ENCODE measurements around the gene G3BP1. TPM values are rescaled to one million over a fixed set of nuclear protein-coding genes. Genes with fewer than 3 reads are reported as not detected.
"Not testable (repeated sequence)": the region's sequence is repeated elsewhere in the genome, so short reads cannot be mapped to it uniquely, and the experiment has no call there.

G3BP1 gene
- total and polyA plus RNA-seq, 3 experiments from 2014 or later, result 142 to 377 (median 371) TPM

DNA sequence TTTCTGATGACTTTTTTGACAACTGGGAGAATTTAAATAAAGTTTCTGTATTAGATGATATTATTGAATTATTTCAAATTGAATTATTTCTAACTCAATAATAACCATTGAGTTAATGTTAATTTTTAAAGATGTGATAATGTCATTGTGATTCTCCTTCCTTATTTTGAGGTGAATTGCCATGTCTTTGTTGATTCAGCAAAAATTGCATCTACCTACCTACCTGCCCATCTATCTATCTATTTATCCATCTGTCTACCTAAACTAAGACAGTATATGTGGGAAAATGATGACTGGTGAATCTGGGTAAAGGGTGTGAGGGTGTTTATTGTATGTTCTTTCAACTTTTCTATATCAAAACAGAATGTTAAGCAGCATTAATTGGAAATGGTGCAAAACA is 75.0 kb downstream of the G3BP1 start:
- Mint-ChIP-seq H3K27me3 (no peaks in the 10 kb centered on the region), H3K36me3 (no peaks in the 10 kb centered on the region), H3K9me3 (peaks cover 0 to 6% (median 1%) of the 10 kb centered on the region in 5 donors), H3K27ac (no peak overlapping the region), H3K4me3 (no peak overlapping the region), H3K4me1 (no peaks in the 10 kb centered on the region)
- Histone ChIP-seq H3K4me3 (ENCODE audit: low read length) (no peak overlapping the region), H3K27me3 (ENCODE audit: insufficient read depth, low read length, poor library complexity, severe bottlenecking) (no peaks in the 10 kb centered on the region), H3K4me1 (ENCODE audit: insufficient read depth, low read length) (no peaks in the 10 kb centered on the region), H3K36me3 (ENCODE audit: insufficient read depth, low read length) (no peaks in the 10 kb centered on the region), H3K27ac (ENCODE audit: low read depth, low read length) (no peak overlapping the region), H3K9me3 (ENCODE audit: low read length) (no peaks in the 10 kb centered on the region)
- CTCF ChIA-PET, result no interaction called here
- POLR2A ChIA-PET, result no interaction called here
- no peak for DNase-seq

DNA sequence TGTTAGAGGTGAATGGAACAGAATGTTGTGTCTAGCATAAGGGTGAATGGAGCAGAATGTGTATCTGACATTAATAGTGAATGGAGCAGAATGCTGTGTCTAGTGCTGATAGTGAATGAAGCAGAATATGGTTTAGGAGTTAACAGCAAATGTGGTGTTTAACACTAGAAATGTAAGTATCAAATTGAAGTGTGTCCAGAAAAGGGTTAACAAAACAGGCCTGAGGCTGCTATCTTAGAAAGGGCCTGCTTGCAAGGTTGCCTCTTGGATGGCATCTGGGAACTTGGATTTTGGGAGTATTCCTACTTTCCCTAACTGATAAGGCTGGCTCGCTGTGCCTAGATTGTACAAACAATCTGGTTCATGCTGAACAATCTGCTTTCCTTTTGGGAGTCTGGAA is 76.1 kb downstream of the G3BP1 start:
- Mint-ChIP-seq H3K9me3 (peaks cover 0 to 4% (median 1%) of the 10 kb centered on the region in 5 donors), H3K36me3 (no peaks in the 10 kb centered on the region), H3K27me3 (no peaks in the 10 kb centered on the region), H3K27ac (no peak overlapping the region), H3K4me3 (no peak overlapping the region), H3K4me1 (no peaks in the 10 kb centered on the region)
- Histone ChIP-seq H3K27me3 (ENCODE audit: insufficient read depth, low read length, poor library complexity, severe bottlenecking) (no peaks in the 10 kb centered on the region), H3K27ac (ENCODE audit: low read depth, low read length) (no peak overlapping the region), H3K4me1 (ENCODE audit: insufficient read depth, low read length) (no peaks in the 10 kb centered on the region), H3K9me3 (ENCODE audit: low read length) (no peaks in the 10 kb centered on the region), H3K4me3 (ENCODE audit: low read length) (no peak overlapping the region), H3K36me3 (ENCODE audit: insufficient read depth, low read length) (no peaks in the 10 kb centered on the region)
- no peak for DNase-seq
- ChIA-PET POLR2A (no interaction called here), CTCF (no interaction called here)

DNA sequence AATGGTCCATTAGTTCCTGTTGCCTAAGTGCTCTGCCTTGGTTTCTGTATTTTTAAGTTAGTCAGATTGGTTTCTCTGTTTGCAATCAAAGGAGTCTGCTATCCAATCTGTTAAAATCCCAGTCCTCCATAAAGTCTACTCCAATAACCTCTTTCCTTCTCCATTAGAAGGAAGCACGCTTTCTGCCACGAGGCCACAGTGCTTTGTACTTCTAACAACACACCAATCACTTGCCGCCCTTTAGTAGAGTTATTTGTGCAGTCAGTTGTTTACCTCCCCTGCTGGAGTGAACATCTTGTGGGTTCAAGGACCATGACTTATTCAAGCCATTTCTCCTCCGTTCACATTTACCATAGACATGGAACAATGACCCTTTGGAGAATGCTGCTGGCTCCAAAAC is 83.9 kb downstream of the G3BP1 start:
- CTCF ChIA-PET, result no interaction called here
- no peaks in the 10 kb centered on the region for H3K9me3 ChIP-seq (ENCODE audit: low read length)
- peaks cover 0 to 3% of the 10 kb centered on the region in 2 donors for H3K27me3 Mint-ChIP-seq
- H3K4me1 ChIP-seq (ENCODE audit: insufficient read depth, low read length), result no peaks in the 10 kb centered on the region
- peaks cover 0 to 9% (median 0%) of the 10 kb centered on the region in 3 donors for H3K36me3 Mint-ChIP-seq
- H3K27me3 ChIP-seq (ENCODE audit: insufficient read depth, low read length, poor library complexity, severe bottlenecking), result no peaks in the 10 kb centered on the region
- DNase-seq, result no peak
- no peak overlapping the region for H3K4me3 ChIP-seq (ENCODE audit: low read length)
- no peak overlapping the region for H3K27ac ChIP-seq (ENCODE audit: low read depth, low read length)
- H3K9me3 Mint-ChIP-seq, result no peaks in the 10 kb centered on the region
- peaks cover 0 to 2% (median 0%) of the 10 kb centered on the region in 3 donors for H3K4me1 Mint-ChIP-seq
- peak overlapping the region in 2 of 8 donors; percentile 13 to 48 for H3K27ac Mint-ChIP-seq
- no peaks in the 10 kb centered on the region for H3K36me3 ChIP-seq (ENCODE audit: insufficient read depth, low read length)
- POLR2A ChIA-PET, result no interaction called here
- no peak overlapping the region for H3K4me3 Mint-ChIP-seq

DNA sequence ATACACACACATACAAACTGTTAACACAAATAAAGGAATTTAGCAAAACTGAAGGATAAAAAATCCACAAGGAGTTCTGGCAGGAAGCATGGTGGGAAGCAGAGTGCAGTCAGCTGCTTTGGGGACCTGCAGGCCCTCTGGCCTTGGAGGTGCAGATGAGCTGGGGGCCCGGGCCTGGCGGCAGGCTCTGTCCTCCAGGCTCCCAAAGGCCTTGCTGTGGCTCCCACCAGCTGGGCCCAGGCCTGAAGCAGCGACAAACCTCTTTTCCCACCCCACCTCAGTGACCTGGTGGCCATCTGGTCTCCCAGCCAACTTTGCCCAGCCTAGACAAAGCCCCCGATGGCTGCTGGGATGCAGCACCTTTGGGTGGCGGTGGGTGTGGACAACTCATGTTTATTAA is 85.1 kb downstream of the G3BP1 start:
- Histone ChIP-seq H3K27ac (ENCODE audit: low read depth, low read length) (no peak overlapping the region), H3K9me3 (ENCODE audit: low read length) (no peaks in the 10 kb centered on the region), H3K4me1 (ENCODE audit: insufficient read depth, low read length) (no peaks in the 10 kb centered on the region), H3K27me3 (ENCODE audit: insufficient read depth, low read length, poor library complexity, severe bottlenecking) (no peaks in the 10 kb centered on the region), H3K4me3 (ENCODE audit: low read length) (no peak overlapping the region), H3K36me3 (ENCODE audit: insufficient read depth, low read length) (no peaks in the 10 kb centered on the region)
- H3K4me3 Mint-ChIP-seq, result no peak overlapping the region
- H3K4me1 Mint-ChIP-seq, result peaks cover 0 to 2% (median 0%) of the 10 kb centered on the region in 3 donors
- H3K9me3 Mint-ChIP-seq, result peaks cover 0 to 4% (median 0%) of the 10 kb centered on the region in 5 donors
- CTCF ChIA-PET, result no interaction called here
- no peak overlapping the region for H3K27ac Mint-ChIP-seq
- POLR2A ChIA-PET, result no interaction called here
- no peak for DNase-seq
- peaks cover 0 to 9% (median 0%) of the 10 kb centered on the region in 3 donors for H3K36me3 Mint-ChIP-seq
- H3K27me3 Mint-ChIP-seq, result peaks cover 0 to 3% of the 10 kb centered on the region in 2 donors

DNA sequence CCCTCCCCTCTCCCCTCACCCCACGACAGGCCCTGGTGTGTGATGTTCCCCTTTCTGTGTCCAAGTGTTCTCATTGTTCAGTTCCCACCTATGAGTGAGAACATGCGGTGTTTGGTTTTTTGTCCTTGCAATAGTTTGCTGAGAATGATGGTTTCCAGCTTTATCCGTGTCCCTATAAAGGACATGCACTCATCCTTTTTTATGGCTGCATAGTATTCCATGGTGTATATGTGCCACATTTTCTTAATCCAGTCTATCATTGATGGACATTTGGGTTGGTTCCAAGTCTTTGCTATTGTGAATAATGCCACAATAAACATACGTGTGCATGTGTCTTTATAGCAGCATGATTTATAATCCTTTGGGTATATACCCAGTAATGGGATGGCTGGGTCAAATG is 89.1 kb downstream of the G3BP1 start:
- H3K4me3 Mint-ChIP-seq; H3K9me3 ChIP-seq (ENCODE audit: low read length); H3K4me1 ChIP-seq (ENCODE audit: insufficient read depth, low read length); DNase-seq; H3K4me3 ChIP-seq (ENCODE audit: low read length); H3K4me1 Mint-ChIP-seq; H3K27ac Mint-ChIP-seq; H3K27me3 Mint-ChIP-seq; H3K9me3 Mint-ChIP-seq; H3K36me3 Mint-ChIP-seq; H3K36me3 ChIP-seq (ENCODE audit: insufficient read depth, low read length); CTCF ChIA-PET; POLR2A ChIA-PET; H3K27ac ChIP-seq (ENCODE audit: low read depth, low read length); H3K27me3 ChIP-seq (ENCODE audit: insufficient read depth, low read length, poor library complexity, severe bottlenecking): not testable (repeated sequence)

Other genes starting within 250 kb of the G3BP1 start
- gene FAT2, start 180.6 kb upstream of the G3BP1 start, total RNA-seq, result not detected
- gene FAT2, start 180.6 kb upstream of the G3BP1 start, polyA plus RNA-seq, result not detected
- gene SPARC, start 85.0 kb upstream of the G3BP1 start, total RNA-seq, result under 1 TPM; 0.22 to 0.31 TPM
- not detected for gene SPARC, start 85.0 kb upstream of the G3BP1 start, polyA plus RNA-seq
- gene ATOX1, start 13.3 kb upstream of the G3BP1 start, total RNA-seq, result 100 to 1,000 TPM in 1 of 2 experiments, 10 to 100 TPM in 1; 91.0 to 103 TPM
- gene ATOX1, start 13.3 kb upstream of the G3BP1 start, polyA plus RNA-seq, result 67.7 TPM
- not detected for gene GLRA1, start 152.9 kb downstream of the G3BP1 start, total RNA-seq
- not detected for gene GLRA1, start 152.9 kb downstream of the G3BP1 start, polyA plus RNA-seq